Measurements from ENCODE around the gene TRIM72.

GRCh38 chr16:31179747-31180459 is 34.0 kb upstream of the TRIM72 start, which contains the start of gene FUS:
- TF ChIP-seq POLR2A (IDR thresholded peaks at IDR 0.05; ENCODE audit: low read length): peak; percentile 100
- no peak for TF ChIP-seq GATA1 (IDR thresholded peaks at IDR 0.05; ENCODE audit: low read depth, low read length)
